Limb (tissue), 2 donors: ENCODE results near the gene FBLIM1.
"Not testable (repeated sequence)": the region's sequence is repeated elsewhere in the genome, so short reads cannot be mapped to it uniquely, and the experiment has no call there.

Experiments
- DNase-seq, 2 donors: peaks; one replicate each; pipeline ENCODE4 v3.0.0-alpha.2; 2016; ENCODE audit errors: extremely low spot score in 2 of 2

The FBLIM1 gene

DNA sequence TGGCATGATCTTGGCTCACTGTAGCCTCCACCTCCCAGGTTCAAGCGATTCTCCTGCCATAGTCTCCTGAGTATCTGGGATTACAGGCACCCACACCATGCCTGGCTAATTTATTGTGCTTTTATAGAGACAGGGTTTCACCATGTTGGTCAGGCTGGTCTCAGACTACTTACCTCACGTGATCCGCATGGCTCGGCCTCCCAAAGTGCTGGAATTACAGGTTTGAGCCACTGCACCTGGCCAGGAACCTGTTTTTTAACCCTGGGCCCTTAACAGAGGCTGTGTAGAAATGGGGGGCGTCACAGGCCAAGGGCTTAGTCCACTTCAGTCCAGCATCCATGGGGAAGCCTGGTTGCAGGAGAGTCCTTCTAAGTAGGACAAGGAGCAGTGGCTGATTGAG lies 9.3 kb downstream of the FBLIM1 start:
- DNase-seq = no peak

DNA sequence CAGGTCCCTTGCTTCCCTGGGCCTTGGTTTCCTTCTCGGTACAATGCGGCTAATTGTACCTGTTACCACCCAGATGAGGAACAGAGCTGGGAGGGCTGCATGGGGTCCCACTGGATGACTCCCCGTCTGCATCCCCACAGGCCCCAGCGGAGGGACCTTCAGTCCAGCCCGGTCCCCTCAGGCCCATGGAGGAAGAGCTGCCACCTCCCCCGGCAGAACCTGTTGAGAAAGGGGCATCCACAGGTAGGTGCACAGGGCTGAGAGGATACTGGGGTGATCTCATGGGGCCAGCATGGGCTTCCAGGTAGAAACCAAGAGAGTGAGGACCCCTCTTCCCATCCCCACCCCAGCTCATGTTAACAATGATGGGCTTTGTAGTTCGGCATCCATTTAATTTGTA lies 9.8 kb downstream of the FBLIM1 start:
- no peak for DNase-seq

DNA sequence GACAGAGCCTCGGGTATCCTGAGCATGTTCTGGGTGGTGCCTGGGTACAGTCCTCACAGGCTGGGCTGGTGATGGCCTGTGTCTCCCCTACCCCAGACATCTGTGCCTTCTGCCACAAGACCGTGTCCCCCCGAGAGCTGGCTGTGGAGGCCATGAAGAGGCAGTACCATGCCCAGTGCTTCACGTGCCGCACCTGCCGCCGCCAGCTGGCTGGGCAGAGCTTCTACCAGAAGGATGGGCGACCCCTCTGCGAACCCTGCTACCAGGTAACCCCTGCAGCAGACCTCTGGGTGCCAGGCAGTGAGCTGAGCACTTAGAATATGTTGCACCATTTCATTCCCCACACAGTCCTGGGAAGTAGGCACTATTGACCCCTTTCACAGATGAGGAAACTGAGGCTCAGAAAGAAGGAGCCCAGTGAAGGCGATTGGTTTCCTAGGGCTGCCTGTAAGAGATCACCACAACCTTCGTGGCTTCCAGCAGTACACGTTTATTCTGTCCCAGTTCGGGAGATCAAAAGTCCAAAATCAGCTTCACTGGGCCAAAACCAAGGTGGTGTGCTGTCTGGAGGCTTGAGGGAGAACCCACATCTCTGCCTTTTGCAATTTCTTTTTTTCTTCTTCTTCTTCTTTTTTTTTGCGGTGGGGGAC lies 11.8 kb downstream of the FBLIM1 start:
- no peak for DNase-seq

DNA sequence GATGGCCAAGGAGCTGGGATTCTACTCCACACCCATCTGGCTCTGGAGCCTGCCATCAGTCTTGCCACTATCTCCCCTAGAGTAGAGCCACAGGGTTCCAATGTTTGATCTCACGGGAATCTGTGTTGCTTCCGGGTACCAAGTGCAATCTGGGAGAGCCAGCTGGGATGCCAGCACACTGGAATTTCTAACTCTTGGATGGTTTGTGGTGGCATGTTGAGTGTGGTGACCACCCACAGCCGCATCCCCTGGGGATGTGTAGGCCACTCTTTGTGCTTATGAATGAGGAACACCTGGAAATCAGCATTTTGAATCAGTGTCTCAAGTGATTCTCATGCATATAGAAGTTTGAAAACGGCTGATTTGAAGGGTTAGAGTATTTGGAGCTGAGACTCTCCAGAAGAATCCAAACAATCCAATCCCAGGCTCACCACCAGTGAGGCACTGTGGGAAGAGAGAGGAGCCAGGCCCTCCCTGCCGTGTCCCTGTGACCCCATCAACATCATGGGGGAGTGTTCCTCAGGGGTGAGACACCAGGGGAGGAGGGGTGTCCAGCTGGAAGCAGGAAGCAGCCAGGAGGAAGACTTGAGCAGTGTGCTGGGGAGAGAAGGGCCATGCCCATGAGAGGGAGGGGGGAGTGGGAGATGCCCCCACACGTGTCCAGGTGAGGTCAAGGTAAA lies 13.4 kb downstream of the FBLIM1 start:
- DNase-seq = no peak

DNA sequence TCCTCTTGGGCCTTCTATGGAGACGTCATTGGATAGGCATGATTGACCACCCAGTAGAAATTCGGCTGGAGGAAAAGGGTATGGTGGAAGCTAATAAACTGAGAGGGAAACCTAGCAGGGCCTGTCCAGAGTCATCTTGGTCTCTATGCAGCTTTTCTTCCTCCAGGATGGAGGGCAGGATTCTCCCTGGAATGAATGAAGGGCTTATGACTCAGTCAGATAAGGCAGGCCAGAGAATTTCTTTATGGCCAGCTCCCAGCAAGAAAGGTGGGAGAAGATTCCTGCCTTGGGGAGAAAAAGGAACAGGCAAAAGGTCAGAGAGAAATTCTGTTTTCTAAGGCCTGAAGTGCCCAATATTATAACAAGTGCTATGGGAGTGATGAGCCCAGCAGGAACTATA lies 17.1 kb downstream of the FBLIM1 start:
- no peak for DNase-seq

DNA sequence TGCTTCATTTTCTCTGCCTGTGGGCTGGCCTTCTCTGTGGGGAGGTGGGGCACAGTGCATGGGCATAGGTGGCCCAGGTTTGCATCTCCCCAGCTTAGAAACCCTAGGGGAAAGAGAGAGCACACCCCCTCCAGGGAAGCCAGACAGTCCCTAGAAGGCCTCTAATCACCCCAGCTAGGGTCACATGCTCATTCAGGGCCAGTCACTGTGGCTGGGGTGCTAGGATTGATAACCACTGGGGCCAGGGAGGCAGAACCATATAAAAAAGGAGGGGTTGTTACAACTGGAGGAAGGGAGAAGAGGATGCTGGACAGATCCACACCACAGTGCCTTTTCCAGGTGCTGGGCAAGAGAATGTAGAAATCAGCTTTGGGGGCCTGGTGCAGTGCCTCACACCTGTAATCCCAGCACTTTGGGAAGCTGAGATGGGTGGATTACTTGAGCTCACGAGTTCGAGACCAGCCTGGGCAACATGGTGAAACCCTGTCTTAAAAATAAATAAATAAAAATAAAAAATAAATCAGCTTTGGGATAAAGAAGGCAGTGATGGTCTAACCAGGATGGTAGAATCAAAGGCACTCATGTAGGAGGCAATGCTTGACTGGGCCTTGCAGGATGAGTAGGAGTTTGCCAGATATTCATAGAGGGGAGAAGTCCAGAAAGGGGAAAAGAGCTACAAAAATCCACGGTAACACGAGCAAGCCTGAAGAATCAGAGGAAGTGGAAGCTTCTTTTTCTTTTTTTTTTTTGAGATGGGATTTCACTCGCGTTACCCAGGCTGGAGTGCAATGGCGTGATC lies 19.5 kb downstream of the FBLIM1 start:
- DNase-seq = no peak

GRCh38 chr1:15785683-15786082 lies 27.1 kb downstream of the FBLIM1 start:
- no peak for DNase-seq

GRCh38 chr1:15786581-15786980 lies 28.0 kb downstream of the FBLIM1 start:
- DNase-seq = no peak

DNA sequence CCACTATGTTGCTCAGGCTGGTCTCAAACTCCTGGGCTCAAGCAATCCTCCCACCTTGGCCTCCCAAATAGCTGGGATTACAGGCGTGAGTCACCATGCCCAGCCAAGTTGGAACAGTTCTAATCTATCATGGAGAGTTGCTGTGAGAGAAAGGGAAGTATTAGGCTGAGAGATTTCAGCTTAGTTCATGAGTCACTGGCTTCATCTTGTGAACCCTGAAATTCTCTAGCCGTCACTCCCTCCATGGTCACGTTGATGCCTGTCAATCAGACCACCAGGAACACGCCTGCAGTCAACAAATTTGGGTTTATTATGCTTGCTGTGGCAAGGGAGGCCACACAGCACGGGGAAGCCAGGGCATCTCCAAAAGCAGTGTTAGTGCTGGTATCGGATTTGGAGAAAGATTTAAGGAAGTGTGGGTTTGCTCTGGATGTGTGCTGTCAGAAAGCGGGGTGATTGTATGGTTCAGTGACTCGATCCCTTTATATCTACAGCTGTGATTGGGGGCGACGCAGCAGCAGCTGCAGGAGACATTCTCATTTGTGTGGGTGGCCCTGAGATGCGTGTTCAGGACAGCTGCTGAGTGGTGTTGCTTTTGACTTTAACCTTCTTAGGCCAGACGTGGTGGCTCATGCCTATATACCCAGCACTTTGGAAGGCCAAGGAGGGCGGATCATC lies 30.2 kb downstream of the FBLIM1 start:
- no peak for DNase-seq

GRCh38 chr1:15796086-15796462 lies 37.5 kb downstream of the FBLIM1 start:
- no peak for DNase-seq

DNA sequence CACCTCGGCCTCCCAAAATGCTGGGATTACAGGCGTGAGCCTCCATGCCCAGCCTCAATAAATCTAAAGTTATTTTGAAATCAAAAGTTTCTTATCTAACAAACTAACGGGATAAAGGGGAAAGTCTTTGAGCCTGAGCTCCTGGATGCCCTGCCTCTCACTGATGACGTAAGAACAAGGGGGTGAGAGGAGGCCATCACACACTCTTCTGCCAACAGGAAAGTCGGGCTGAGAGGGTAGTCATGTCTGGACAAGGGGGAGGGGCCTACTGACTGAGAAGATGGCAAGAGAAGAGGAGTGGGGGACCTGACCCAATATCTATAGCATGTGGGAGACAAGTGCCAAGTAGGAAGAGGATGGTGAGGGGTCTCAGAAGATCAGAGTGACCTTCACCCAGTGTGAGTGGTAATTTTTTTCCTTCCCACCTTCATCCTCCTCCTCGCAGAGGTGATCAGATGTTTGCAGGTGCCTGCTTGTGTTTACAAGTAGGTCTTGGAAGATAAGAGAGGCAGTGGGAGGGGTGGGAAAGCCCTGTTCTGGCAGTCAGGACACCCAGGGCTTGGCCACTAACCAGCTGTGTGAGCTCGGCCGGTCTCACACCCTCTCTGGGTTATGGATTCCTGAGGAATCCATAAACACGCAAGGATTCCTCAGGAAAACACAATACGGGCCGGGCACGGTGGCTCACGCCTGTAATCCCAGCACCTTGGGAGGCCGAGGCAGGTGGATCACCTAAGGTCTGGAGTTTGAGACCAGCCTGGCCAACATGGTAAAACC lies 39.2 kb downstream of the FBLIM1 start:
- no peak for DNase-seq

DNA sequence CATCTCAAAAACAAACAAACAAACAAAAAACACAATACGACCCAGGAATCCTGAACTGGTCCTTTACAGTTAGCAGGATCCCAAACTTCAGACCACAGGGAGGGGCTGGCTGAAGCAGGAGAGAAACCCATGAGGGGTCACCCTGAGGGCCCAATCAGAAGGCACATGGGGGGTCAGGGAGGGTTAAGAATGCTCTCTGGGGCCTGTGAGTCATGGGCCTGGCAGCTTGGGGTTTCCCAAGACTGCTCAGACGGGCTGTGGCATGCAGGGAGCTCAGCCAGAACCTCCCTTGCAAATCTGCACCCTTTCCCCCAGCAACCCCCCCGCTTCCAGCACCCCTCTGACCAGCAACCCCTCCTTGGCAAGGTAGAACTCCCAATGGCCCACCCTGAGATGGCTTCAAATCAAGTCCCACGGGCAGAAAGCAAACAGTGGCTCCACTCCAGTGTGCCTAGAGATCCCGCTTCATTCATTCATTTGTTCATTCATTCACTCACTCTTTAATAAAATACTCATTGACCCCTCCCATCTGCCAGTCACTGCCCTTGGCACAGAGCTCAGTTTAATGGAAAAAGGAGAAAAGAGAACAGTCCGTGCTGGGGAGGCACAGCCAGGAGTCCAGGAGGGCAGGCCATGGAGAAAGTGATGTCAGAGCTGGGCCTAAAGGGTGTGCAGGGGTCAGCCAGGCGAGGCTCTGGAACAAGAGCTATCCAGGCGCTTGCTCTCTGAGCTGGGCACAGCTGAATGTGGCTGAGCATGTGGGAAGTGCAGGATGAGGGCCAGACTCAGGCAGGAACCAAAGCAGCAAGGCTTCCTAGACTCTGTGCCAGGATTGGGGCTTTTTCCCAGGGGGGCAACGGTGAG lies 40.6 kb downstream of the FBLIM1 start:
- no peak for DNase-seq

GRCh38 chr1:15799928-15800835 lies 41.6 kb downstream of the FBLIM1 start:
- no peak for DNase-seq

DNA sequence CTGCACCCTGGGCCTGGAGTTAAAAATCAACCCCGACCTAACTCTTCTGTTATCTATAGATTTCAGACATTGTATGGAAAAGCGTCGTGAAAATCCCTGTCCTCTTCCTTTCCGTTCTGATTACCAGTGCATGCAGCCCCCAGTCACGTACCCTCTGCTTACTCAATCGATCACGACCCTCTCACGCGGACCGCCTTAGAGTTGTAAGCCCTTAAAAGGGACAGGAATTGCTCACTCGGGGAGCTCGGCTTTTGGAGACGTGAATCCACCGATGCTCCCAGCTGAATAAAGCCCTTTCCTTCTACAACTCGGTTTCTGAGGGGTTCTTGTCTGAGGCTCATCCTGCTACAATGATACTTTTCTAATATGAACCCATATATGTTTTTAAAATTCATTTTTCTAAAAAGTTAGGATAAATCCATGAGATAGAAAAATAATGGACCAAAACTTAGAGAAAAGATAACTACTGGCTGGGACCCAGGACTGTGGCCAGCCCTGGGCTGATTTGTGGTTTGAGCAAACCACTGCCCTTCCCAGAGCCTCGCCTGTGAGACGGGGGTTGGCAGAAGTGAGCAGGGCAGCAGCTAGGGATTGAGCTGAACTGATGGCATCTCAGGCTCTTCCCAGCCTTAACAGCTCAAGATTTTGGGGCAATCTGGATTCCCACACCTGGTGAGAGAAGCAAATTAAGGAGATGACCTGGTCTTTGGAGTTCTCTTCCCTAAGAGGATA lies 43.8 kb downstream of the FBLIM1 start:
- no peak for DNase-seq

DNA sequence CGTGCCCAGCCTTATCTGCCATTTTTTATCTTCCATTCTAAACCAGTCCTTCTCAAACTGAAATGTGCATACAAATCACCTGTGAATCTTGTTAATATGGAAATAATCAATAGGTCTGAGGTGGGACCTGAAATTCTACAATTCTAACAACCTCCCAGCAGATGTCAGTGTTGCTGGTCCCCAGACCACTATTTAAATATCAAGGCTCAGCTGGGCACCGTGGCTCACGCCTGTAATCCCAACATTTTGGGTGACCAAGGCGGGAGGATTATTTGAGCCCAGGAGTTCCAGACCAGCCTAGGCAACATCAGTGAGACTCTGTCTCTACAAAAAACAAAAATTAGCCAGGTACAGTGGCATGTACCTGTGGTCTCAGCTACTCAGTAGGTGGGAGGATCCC lies 44.8 kb downstream of the FBLIM1 start:
- DNase-seq = no peak

GRCh38 chr1:15804060-15804459 lies 45.5 kb downstream of the FBLIM1 start:
- no peak for DNase-seq

DNA sequence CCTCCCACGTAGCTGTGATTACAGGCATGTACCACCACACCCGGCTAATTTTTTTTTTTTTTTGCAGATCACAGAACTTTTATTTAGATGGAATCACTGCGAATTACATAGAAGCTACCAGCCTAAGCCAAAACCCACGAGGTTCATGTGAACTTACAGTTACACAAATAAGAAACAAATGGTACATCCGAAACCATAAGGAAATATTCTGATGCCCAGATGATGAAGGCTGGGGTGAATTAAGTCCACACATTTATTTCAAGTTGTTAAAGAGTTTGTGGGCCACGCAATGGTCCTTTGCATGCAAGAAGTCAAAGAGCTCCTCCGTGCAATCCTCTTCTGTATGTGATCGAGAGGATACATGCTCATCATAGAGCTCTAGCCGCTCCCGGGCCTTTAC lies 48.5 kb downstream of the FBLIM1 start:
- DNase-seq = no peak

- not testable (repeated sequence) for DNase-seq
These were observed 49.0 kb downstream of the FBLIM1 start, which contains the start of gene UQCRHL for GRCh38 chr1:15807549-15807948. UQCRHL (minus strand) TSS chr1:15807649; CDS start chr1:15807649, 0 bp downstream.
